K562 (cell line): ENCODE measurements around the gene LGALS7. TPM values are rescaled to one million over a fixed set of nuclear protein-coding genes. Genes with fewer than 3 reads are reported as not detected.

Experiments
- ATAC-seq: fragments of 200-7000 bp; cut with Tn5 transposase; 3 replicates; pipeline ENCODE4 v1.9.1; 2020; ENCODE audit warnings: moderate library complexity
- BruUV-seq: library from RNA; stranded (reverse); fragments of 400-500 nt; replicated peaks from 2 replicates; lab custom pipeline; 2021; lab: Mats Ljungman, UMichigan
- CTCF ChIA-PET: fragments of 300-600 bp; formaldehyde crosslinking; extraction: SDS; loops from one replicate; lab custom pipeline; 2021; ENCODE audit warnings: low intra/inter-chr PET ratio; lab: Yijun Ruan, JAX
- POLR2A ChIA-PET: fragments of 300-600, 350-650 bp; sonication (Branson Sonifier 250); formaldehyde crosslinking; extraction: SDS; loops from one replicate; lab custom pipeline; 2021; ENCODE audit warnings: antibody characterized with exemption, inconsistent platforms; lab: Yijun Ruan, JAX
- DNase-seq, 4 experiments: peaks; one replicate each; pipeline versions ENCODE4 v3.0.0 to v3.0.0-alpha.2; 2011 to 2018; ENCODE audit warnings: low spot score in 3 of 4, mixed read lengths in 3 of 4; ENCODE audit errors: extremely low read depth in 1 of 4
- FAIRE-seq: peaks from 2 replicates; lab custom pipeline; 2011; peaks lifted over from hg19 to GRCh38; lab: Jason Lieb, UNC
- H2AFZ ChIP-seq: 2 replicates; pipeline ENCODE4 v1.6.0; 2011; ENCODE audit warnings: low read depth, low read length, control low read depth, inconsistent platforms
- H3K27ac ChIP-seq: fragments of 200-600 bp; 3 replicates; pipeline ENCODE4 v1.8.0; 2011; ENCODE audit warnings: low read depth, mild to moderate bottlenecking, control low read depth, inconsistent platforms, low read length, moderate library complexity, mixed read lengths; ENCODE audit errors: extremely low read depth
- H3K27me3 ChIP-seq, 2 experiments: fragments of 300-600 bp in 1 of 2; 2 replicates in 1 of 2; 3 replicates in 1 of 2; pipeline versions ENCODE4 v1.6.0 to v1.8.0; 2011; ENCODE audit warnings: inconsistent platforms in 2 of 2, low read length in 2 of 2, mild to moderate bottlenecking in 1 of 2, mixed read lengths in 1 of 2, moderate library complexity in 1 of 2; ENCODE audit not compliant: control insufficient read depth in 2 of 2, insufficient read depth in 2 of 2
- H3K36me3 ChIP-seq: fragments of 300-600 bp; 3 replicates; pipeline ENCODE4 v1.8.0; 2011; ENCODE audit warnings: mild to moderate bottlenecking, low read length, inconsistent platforms; ENCODE audit not compliant: control insufficient read depth, insufficient read depth
- H3K4me1 ChIP-seq, 2 experiments: fragments of 200-600 bp in 1 of 2; replicated peaks in 1 of 2; 2 replicates in 1 of 2; 3 replicates in 1 of 2; pipeline versions ENCODE4 v1.5.1 to v1.8.0; 2011; ENCODE audit warnings: inconsistent platforms in 2 of 2, low read length in 2 of 2, mild to moderate bottlenecking in 1 of 2, mixed read lengths in 1 of 2, moderate library complexity in 1 of 2; ENCODE audit not compliant: control insufficient read depth in 2 of 2, insufficient read depth in 2 of 2
- H3K4me2 ChIP-seq: 2 replicates; pipeline ENCODE4 v1.6.1; 2011; ENCODE audit warnings: low read length, control low read depth, inconsistent platforms, mixed read lengths; ENCODE audit not compliant: insufficient read depth
- H3K4me3 ChIP-seq: fragments of 200-600 bp; sonication (generic), shearing (Covaris generic); 2 replicates; pipeline ENCODE4 v1.5.1; 2016; ENCODE audit warnings: control low read depth, inconsistent platforms
- H3K79me2 ChIP-seq: fragments of 200-600 bp; 3 replicates; pipeline ENCODE4 v1.8.0; 2011; ENCODE audit warnings: low read length, inconsistent platforms; ENCODE audit not compliant: control insufficient read depth, insufficient read depth
- H3K9ac ChIP-seq, 2 experiments: 2 replicates each; pipeline versions ENCODE4 v1.6.0 to v1.6.1; 2011; ENCODE audit warnings: low read depth in 2 of 2, low read length in 2 of 2, control low read depth in 1 of 2, inconsistent platforms in 1 of 2, mild to moderate bottlenecking in 1 of 2, mixed read lengths in 1 of 2; ENCODE audit not compliant: insufficient read depth in 1 of 2
- H3K9me1 ChIP-seq: one replicate; pipeline ENCODE4 v1.6.0; 2011; ENCODE audit warnings: inconsistent platforms, mild to moderate bottlenecking, low read length, moderate library complexity; ENCODE audit not compliant: control insufficient read depth, insufficient read depth
- H3K9me3 ChIP-seq: replicated peaks from 2 replicates; pipeline ENCODE4 v1.5.1; 2011; ENCODE audit warnings: low read depth, low read length, inconsistent platforms; ENCODE audit not compliant: control insufficient read depth, insufficient read depth
- H4K20me1 ChIP-seq: replicated peaks from 2 replicates; pipeline ENCODE4 v1.6.1; 2011; ENCODE audit warnings: low read length, inconsistent platforms, mixed read lengths; ENCODE audit not compliant: control insufficient read depth, insufficient read depth
- ETV6 ChIP-seq, 3 experiments: fragments of 150-350 bp in 1 of 3; sonication (generic) in 1 of 3; formaldehyde crosslinking in 1 of 3; IDR thresholded peaks; 2 replicates each; pipeline versions ENCODE4 v1.6.1 to v1.8.0; 2014 to 2022; ENCODE audit warnings: borderline replicate concordance in 2 of 3, low read depth in 2 of 3, antibody characterized with exemption in 1 of 3, low read length in 1 of 3, mild to moderate bottlenecking in 1 of 3, missing genetic modification reagents in 1 of 3
- IFI16 ChIP-seq: fragments of 250-450 bp; sonication (Bioruptor Pico); IDR thresholded peaks from 2 replicates; pipeline ENCODE4 v2.1.2; 2022; ENCODE audit warnings: mild to moderate bottlenecking, inconsistent platforms
- MCM2 ChIP-seq: fragments of 450-650 bp; IDR thresholded peaks from 2 replicates; pipeline ENCODE4 v1.6.1; 2017; ENCODE audit warnings: low read depth, mild to moderate bottlenecking
- MTA3 ChIP-seq: fragments of 450-650 bp; formaldehyde crosslinking; IDR thresholded peaks from 2 replicates; pipeline ENCODE4 v1.6.1; 2017; ENCODE audit warnings: mild to moderate bottlenecking, borderline replicate concordance
- PURB ChIP-seq: sonication (generic); formaldehyde crosslinking; IDR thresholded peaks from 2 replicates; pipeline ENCODE4 v1.9.0; 2021; ENCODE audit warnings: low read depth, mild to moderate bottlenecking, missing genetic modification reagents
- ZC3H4 ChIP-seq: sonication (generic); formaldehyde crosslinking; IDR thresholded peaks from 2 replicates; pipeline ENCODE4 v1.9.0; 2021; ENCODE audit warnings: missing genetic modification reagents, borderline replicate concordance
- ZNF76 ChIP-seq: fragments of 250-450 bp; sonication (Bioruptor Pico); IDR thresholded peaks from 2 replicates; pipeline ENCODE4 v1.4.0; 2020; ENCODE audit warnings: mild to moderate bottlenecking, moderate library complexity, borderline replicate concordance
- WGBS: fragments of 100-300 bp; shearing (Covaris generic); methylation state at CpG from one replicate; pipeline ENCODE4 v1.1.6; 2016; ENCODE audit warnings: low coverage, mixed read lengths; ENCODE audit not compliant: insufficient coverage; ENCODE audit errors: missing lambda C conversion rate; 5-methylcytosine and 5-hydroxymethylcytosine counted together
- in situ Hi-C: fragments of 300-500 bp; cut with MboI; formaldehyde crosslinking; loops from 4 replicates; pipeline ENCODE4 v1.15.0; 2018; ENCODE audit warnings: inconsistent platforms, mixed read lengths
- intact Hi-C: fragments of 100-400 bp; cut with micrococcal nuclease; formaldehyde crosslinking; loops from 2 replicates; pipeline ENCODE4 v1.14.2; 2022
- polyA plus RNA-seq, 8 experiments: library from polyadenylated mRNA; depleted of rRNA in 4 of 8; stranded (reverse) in 5 of 8; unstranded in 3 of 8; fragments of >200 nt; fragmentation: Nextera tagmentation in 2 of 8; fragmentation: Illumina TruSeq in 1 of 8; extraction: Ambion mirVana in 2 of 8; extraction: Trizol in 1 of 8; gene quantifications; 2 replicates each; pipeline versions ENCODE4 v1.2.1 to v1.2.3, GENCODE V29; 2011 to 2014; ENCODE audit warnings: inconsistent platforms in 1 of 8, missing spikeins in 1 of 8
- total RNA-seq, 7 experiments: library from RNA; depleted of rRNA in 6 of 7; stranded (reverse); fragments of >200 nt in 6 of 7; fragmentation: Illumina TruSeq in 2 of 7; extraction: Trizol in 2 of 7; gene quantifications; 2 replicates each; pipeline versions ENCODE4 v1.2.1 to v1.2.3, GENCODE V29; 2011 to 2021; ENCODE audit warnings: low replicate concordance in 1 of 7
- TF ChIP-seq, protein P1 (sequence below): sonication (generic); formaldehyde crosslinking; IDR thresholded peaks from 2 replicates; pipeline ENCODE4 v1.8.1; 2023; ENCODE audit warnings: mild to moderate bottlenecking, missing genetic modification reagents, moderate library complexity
- TF ChIP-seq, protein P2 (sequence below): fragments of 250-450 bp; sonication (Bioruptor Pico); IDR thresholded peaks from 2 replicates; pipeline ENCODE4 v1.8.0; 2021; ENCODE audit warnings: moderate library complexity, mild to moderate bottlenecking, inconsistent platforms
- TF ChIP-seq, protein P3 (sequence below), 2 experiments: fragments of 150-350 bp in 1 of 2; IDR thresholded peaks; 2 replicates each; pipeline ENCODE4 v1.6.1; 2012 to 2016; ENCODE audit warnings: low read depth in 2 of 2, low read length in 2 of 2, mild to moderate bottlenecking in 1 of 2, moderate library complexity in 1 of 2
- TF ChIP-seq, protein P4 (sequence below): fragments of 450-650 bp; conservative IDR thresholded peaks from 2 replicates; pipeline ENCODE4 v1.6.1; 2016; ENCODE audit warnings: missing genetic modification characterization, low read depth, mild to moderate bottlenecking, control low read depth, missing compliant biosample characterization

LGALS7 gene
- total and polyA plus RNA-seq, 9 of the 15 experiments (the other 6 are each of a cell fraction or from before 2014, with no cell fraction given): not detected

GRCh38 chr19:38742906-38743305 lies 30.4 kb downstream of the LGALS7 start (continued):
- TF ChIP-seq, protein P1, sequence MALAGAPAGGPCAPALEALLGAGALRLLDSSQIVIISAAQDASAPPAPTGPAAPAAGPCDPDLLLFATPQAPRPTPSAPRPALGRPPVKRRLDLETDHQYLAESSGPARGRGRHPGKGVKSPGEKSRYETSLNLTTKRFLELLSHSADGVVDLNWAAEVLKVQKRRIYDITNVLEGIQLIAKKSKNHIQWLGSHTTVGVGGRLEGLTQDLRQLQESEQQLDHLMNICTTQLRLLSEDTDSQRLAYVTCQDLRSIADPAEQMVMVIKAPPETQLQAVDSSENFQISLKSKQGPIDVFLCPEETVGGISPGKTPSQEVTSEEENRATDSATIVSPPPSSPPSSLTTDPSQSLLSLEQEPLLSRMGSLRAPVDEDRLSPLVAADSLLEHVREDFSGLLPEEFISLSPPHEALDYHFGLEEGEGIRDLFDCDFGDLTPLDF (CRISPR knock-in tag): no peak
- TF ChIP-seq ZC3H4 (CRISPR knock-in tag) (no peak), MCM2 (no peak), PURB (CRISPR knock-in tag) (no peak)
- TF ChIP-seq, protein P2, sequence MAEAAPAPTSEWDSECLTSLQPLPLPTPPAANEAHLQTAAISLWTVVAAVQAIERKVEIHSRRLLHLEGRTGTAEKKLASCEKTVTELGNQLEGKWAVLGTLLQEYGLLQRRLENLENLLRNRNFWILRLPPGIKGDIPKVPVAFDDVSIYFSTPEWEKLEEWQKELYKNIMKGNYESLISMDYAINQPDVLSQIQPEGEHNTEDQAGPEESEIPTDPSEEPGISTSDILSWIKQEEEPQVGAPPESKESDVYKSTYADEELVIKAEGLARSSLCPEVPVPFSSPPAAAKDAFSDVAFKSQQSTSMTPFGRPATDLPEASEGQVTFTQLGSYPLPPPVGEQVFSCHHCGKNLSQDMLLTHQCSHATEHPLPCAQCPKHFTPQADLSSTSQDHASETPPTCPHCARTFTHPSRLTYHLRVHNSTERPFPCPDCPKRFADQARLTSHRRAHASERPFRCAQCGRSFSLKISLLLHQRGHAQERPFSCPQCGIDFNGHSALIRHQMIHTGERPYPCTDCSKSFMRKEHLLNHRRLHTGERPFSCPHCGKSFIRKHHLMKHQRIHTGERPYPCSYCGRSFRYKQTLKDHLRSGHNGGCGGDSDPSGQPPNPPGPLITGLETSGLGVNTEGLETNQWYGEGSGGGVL (CRISPR knock-in tag): no peak

- BruUV-seq: no TSS peak
- no peak overlapping the region for H3K27ac ChIP-seq
- no peak overlapping the region for H2AFZ ChIP-seq
- H3K79me2 ChIP-seq: peaks cover 6% of the 10 kb centered on the region; the same call in 1 of the 3 replicates
- H3K27me3 ChIP-seq: no peaks in the 10 kb centered on the region
- no peaks in the 10 kb centered on the region for H4K20me1 ChIP-seq
- WGBS: 80% methylated on average over 8 of the region's 9 CpGs
- CTCF ChIA-PET: no interaction called here
- no peak for ATAC-seq
- H3K4me3 ChIP-seq: no peak overlapping the region
- peaks cover 18 to 38% of the 10 kb centered on the region in 2 experiments for H3K4me1 ChIP-seq
- no peaks in the 10 kb centered on the region for H3K9me3 ChIP-seq
- no peaks in the 10 kb centered on the region for H3K36me3 ChIP-seq
- in situ Hi-C loops (no loop called here), intact Hi-C loops (no loop called here)
- POLR2A ChIA-PET: interaction anchor here (0.6 to 1.5 kb wide), 3 partner anchors 90 to 133 kb away, joined by 3 to 5 read pairs (median 3); no protein-coding TSS in a partner anchor
- no peak for FAIRE-seq
- H3K4me2 ChIP-seq: no peak overlapping the region
- H3K9ac ChIP-seq: no peak overlapping the region; a peak in 1 of 4 replicates
- H3K9me1 ChIP-seq: no peaks in the 10 kb centered on the region
- no peak for DNase-seq
- no peak for TF ChIP-seq IFI16 (CRISPR knock-in tag)
- TF ChIP-seq, protein P3, sequence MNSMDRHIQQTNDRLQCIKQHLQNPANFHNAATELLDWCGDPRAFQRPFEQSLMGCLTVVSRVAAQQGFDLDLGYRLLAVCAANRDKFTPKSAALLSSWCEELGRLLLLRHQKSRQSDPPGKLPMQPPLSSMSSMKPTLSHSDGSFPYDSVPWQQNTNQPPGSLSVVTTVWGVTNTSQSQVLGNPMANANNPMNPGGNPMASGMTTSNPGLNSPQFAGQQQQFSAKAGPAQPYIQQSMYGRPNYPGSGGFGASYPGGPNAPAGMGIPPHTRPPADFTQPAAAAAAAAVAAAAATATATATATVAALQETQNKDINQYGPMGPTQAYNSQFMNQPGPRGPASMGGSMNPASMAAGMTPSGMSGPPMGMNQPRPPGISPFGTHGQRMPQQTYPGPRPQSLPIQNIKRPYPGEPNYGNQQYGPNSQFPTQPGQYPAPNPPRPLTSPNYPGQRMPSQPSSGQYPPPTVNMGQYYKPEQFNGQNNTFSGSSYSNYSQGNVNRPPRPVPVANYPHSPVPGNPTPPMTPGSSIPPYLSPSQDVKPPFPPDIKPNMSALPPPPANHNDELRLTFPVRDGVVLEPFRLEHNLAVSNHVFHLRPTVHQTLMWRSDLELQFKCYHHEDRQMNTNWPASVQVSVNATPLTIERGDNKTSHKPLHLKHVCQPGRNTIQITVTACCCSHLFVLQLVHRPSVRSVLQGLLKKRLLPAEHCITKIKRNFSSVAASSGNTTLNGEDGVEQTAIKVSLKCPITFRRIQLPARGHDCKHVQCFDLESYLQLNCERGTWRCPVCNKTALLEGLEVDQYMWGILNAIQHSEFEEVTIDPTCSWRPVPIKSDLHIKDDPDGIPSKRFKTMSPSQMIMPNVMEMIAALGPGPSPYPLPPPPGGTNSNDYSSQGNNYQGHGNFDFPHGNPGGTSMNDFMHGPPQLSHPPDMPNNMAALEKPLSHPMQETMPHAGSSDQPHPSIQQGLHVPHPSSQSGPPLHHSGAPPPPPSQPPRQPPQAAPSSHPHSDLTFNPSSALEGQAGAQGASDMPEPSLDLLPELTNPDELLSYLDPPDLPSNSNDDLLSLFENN (IDR thresholded peaks at IDR 0.05; ENCODE audit: low read depth in 2 of 2, low read length in 2 of 2): no peak
- no peak for TF ChIP-seq MTA3
- TF ChIP-seq ETV6 (IDR thresholded peaks at IDR 0.05; ENCODE audit: borderline replicate concordance in 1 of 2, low read depth in 2 of 2, low read length in 1 of 2): no peak
- TF ChIP-seq ETV6 (CRISPR knock-in tag; IDR thresholded peaks at IDR 0.05; ENCODE audit: borderline replicate concordance): no peak
- TF ChIP-seq ZNF76 (CRISPR knock-in tag): no peak
- TF ChIP-seq, protein P4, sequence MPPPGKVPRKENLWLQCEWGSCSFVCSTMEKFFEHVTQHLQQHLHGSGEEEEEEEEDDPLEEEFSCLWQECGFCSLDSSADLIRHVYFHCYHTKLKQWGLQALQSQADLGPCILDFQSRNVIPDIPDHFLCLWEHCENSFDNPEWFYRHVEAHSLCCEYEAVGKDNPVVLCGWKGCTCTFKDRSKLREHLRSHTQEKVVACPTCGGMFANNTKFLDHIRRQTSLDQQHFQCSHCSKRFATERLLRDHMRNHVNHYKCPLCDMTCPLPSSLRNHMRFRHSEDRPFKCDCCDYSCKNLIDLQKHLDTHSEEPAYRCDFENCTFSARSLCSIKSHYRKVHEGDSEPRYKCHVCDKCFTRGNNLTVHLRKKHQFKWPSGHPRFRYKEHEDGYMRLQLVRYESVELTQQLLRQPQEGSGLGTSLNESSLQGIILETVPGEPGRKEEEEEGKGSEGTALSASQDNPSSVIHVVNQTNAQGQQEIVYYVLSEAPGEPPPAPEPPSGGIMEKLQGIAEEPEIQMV (tag): no peak
These were observed 31.0 kb downstream of the LGALS7 start for GRCh38 chr19:38742296-38742695.
